Osteocyte (in vitro differentiated cells): ENCODE results near the gene CALHM5. TPM values are rescaled to one million over a fixed set of nuclear protein-coding genes. Genes with fewer than 3 reads are reported as not detected.

ENCODE experiments used
- DNase-seq: peaks from one replicate; pipeline ENCODE4 v3.0.0; 2021; ENCODE audit warnings: mixed read lengths; ENCODE audit not compliant: unreplicated experiment; ENCODE audit errors: extremely low spot score
- H3K27ac Mint-ChIP-seq: one replicate; pipeline ENCODE4 v1.8.0; 2021; ENCODE audit warnings: mild to moderate bottlenecking, mixed read lengths; ENCODE audit not compliant: unreplicated experiment
- H3K27me3 Mint-ChIP-seq: one replicate; pipeline ENCODE4 v1.8.0; 2021; ENCODE audit warnings: mixed read lengths; ENCODE audit not compliant: unreplicated experiment
- H3K36me3 Mint-ChIP-seq: one replicate; pipeline ENCODE4 v1.8.0; 2021; ENCODE audit warnings: mixed read lengths; ENCODE audit not compliant: unreplicated experiment
- H3K4me1 Mint-ChIP-seq: one replicate; pipeline ENCODE4 v1.8.0; 2021; ENCODE audit warnings: mixed read lengths; ENCODE audit not compliant: unreplicated experiment
- H3K4me3 Mint-ChIP-seq: one replicate; pipeline ENCODE4 v1.8.0; 2021; ENCODE audit warnings: mild to moderate bottlenecking, moderate library complexity, mixed read lengths; ENCODE audit not compliant: unreplicated experiment
- H3K9me3 Mint-ChIP-seq: one replicate; pipeline ENCODE4 v1.8.0; 2021; ENCODE audit warnings: mixed read lengths; ENCODE audit not compliant: unreplicated experiment
- CTCF ChIP-seq: fragments of 200-600 bp; sonication (generic); IDR thresholded peaks from 2 replicates; pipeline ENCODE4 v1.5.0; 2021; ENCODE audit warnings: antibody characterized with exemption, mild to moderate bottlenecking, moderate library complexity
- total RNA-seq: library from RNA; stranded (reverse); gene quantifications from 2 replicates; pipeline ENCODE4 v1.2.1, GENCODE V29; 2021

CALHM5 gene
- total RNA-seq, 1 donor from 2014 or later, result 4.9 TPM

GRCh38 chr6:116562019-116562403 lies 50.6 kb downstream of the CALHM5 start:
- H3K27me3 Mint-ChIP-seq, result peaks cover 19% of the 10 kb centered on the region
- no peak overlapping the region for H3K4me3 Mint-ChIP-seq
- DNase-seq, result no peak
- H3K36me3 Mint-ChIP-seq, result no peaks in the 10 kb centered on the region
- H3K9me3 Mint-ChIP-seq, result no peaks in the 10 kb centered on the region
- TF ChIP-seq CTCF, result no peak
- peaks cover 4% of the 10 kb centered on the region for H3K4me1 Mint-ChIP-seq
- no peak overlapping the region for H3K27ac Mint-ChIP-seq

GRCh38 chr6:116562614-116563013 lies 51.2 kb downstream of the CALHM5 start:
- H3K4me1 Mint-ChIP-seq, result peaks cover 4% of the 10 kb centered on the region
- no peak overlapping the region for H3K27ac Mint-ChIP-seq
- H3K36me3 Mint-ChIP-seq, result no peaks in the 10 kb centered on the region
- H3K27me3 Mint-ChIP-seq, result peaks cover 20% of the 10 kb centered on the region
- TF ChIP-seq CTCF, result no peak
- no peak overlapping the region for H3K4me3 Mint-ChIP-seq
- H3K9me3 Mint-ChIP-seq, result no peaks in the 10 kb centered on the region
- no peak for DNase-seq

DNA sequence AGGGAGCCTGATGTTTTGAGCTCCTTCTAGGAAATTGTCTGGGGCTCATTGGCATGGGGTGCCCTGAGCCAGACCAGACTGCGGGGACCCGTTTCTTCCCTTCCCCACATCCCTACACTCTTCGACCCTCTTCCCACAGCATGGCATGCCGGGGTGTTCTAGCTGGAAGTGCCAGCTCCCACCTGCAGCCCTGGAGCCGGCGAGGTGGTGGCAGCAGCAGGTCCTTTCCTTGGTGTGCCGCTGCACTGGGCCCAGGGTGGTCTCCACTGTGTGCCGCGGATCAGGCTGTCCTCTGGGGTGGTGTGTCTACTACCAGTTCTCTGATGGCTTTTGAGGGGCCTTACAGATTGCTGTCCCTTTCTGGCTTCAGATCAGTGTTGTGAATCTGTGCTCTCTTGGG lies 52.4 kb downstream of the CALHM5 start:
- H3K4me3 Mint-ChIP-seq, result no peak overlapping the region
- H3K27me3 Mint-ChIP-seq, result peaks cover 22% of the 10 kb centered on the region
- no peak overlapping the region for H3K27ac Mint-ChIP-seq
- no peaks in the 10 kb centered on the region for H3K4me1 Mint-ChIP-seq
- no peaks in the 10 kb centered on the region for H3K36me3 Mint-ChIP-seq
- no peak for TF ChIP-seq CTCF
- no peak for DNase-seq
- no peaks in the 10 kb centered on the region for H3K9me3 Mint-ChIP-seq

DNA sequence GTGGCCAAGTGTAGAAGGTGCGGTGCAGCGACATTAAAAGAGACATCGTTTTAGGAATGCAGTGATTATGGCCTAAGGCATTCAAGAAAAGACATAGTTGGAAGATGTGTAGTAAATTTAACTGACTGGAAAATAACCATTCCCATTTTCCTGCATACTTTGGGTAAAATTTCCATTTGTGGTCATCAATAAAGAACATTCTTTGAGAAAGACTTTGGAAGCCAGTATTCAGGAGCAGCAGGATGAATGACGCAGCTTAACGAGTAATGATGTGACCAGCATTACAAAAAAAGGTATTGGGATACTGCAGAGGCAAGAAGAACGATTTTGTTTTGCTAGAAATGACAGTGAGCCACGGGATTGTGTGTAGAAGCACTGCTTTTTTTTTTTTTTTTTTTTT lies 52.9 kb downstream of the CALHM5 start:
- Mint-ChIP-seq H3K4me1 (no peaks in the 10 kb centered on the region), H3K36me3 (no peaks in the 10 kb centered on the region), H3K9me3 (no peaks in the 10 kb centered on the region), H3K27me3 (peaks cover 22% of the 10 kb centered on the region), H3K27ac (no peak overlapping the region), H3K4me3 (no peak overlapping the region)
- no peak for DNase-seq
- no peak for TF ChIP-seq CTCF

DNA sequence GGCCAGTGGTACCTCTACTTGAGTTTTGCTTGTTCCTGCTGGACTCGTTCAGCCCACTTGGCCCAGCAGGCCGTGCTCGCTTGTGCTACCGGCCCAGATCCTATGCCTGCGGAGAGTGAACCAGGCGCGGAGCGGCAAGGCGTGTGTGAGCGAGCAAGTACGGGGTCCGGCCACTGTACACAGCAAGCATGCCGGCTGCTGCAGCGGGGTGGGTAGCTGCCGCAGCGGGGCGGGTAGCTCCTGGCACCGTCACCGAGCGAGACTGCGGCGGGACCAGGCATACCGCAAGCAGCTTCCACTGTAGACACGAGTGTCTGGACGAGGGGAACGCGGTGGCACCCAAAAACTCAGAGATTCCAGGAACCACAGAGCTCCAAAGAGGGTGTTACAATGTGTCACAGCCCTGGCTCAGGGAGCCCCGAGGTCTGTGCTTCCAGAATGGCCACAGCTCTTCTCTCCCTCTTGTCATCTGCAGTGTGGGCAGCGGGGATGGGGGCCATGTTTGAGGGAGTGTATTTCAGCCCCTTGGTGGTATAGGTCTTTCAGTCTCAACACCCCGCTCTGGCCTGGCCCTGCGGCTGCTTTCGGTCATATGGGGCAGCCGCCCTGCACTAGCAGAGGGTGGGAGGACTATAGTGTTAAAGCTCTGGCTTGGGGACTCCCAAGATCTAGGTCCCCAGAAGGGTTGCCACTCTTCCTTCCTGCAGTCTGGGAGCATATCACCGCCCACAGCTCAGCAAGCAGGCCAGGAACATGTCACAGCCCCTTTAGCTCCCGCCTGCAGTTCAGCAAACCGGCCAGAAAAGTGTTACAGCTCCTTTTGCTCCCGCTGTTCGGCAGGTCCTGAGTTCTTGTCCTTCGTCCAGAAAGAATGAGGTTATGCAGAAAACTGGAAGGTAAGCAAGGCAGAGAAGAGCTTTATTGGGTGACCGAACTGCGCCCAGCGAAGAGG lies 53.8 kb downstream of the CALHM5 start:
- peaks cover 6% of the 10 kb centered on the region for H3K4me1 Mint-ChIP-seq
- no peaks in the 10 kb centered on the region for H3K9me3 Mint-ChIP-seq
- peaks cover 22% of the 10 kb centered on the region for H3K27me3 Mint-ChIP-seq
- H3K27ac Mint-ChIP-seq, result no peak overlapping the region
- H3K4me3 Mint-ChIP-seq, result no peak overlapping the region
- DNase-seq, result no peak
- TF ChIP-seq CTCF, result no peak
- H3K36me3 Mint-ChIP-seq, result no peaks in the 10 kb centered on the region
